Gastroesophageal sphincter (tissue), 4 donors: Measurements from ENCODE around the gene CAMK1D. TPM values are rescaled to one million over a fixed set of nuclear protein-coding genes. Genes with fewer than 3 reads are reported as not detected.

Experiments used
- ATAC-seq: fragments of 150-250 bp; one replicate; pipeline ENCODE4 v1.9.1; 2016; ENCODE audit warnings: mild to moderate bottlenecking, moderate library complexity
- H3K27ac ChIP-seq, 4 donors: fragments of 200-600 bp; sonication (generic) in 3 of 4; 1 replicate in 3 of 4; 2 replicates in 1 of 4; pipeline ENCODE4 v1.5.1; 2016 to 2019
- H3K27me3 ChIP-seq: fragments of 200-600 bp; sonication (generic); one replicate; pipeline ENCODE4 v1.5.1; 2019
- H3K36me3 ChIP-seq, 2 donors: fragments of 200-600 bp; sonication (generic); one replicate each; pipeline ENCODE4 v1.5.1; 2019; ENCODE audit warnings: control low read depth in 1 of 2
- H3K4me1 ChIP-seq, 3 donors: fragments of 200-600 bp; sonication (generic); 1 replicate in 2 of 3; 2 replicates in 1 of 3; pipeline ENCODE4 v1.5.1; 2016 to 2019; ENCODE audit warnings: control low read depth in 2 of 3
- H3K4me3 ChIP-seq, 2 donors: fragments of 200-600 bp; sonication (generic); one replicate each; pipeline ENCODE4 v1.5.1; 2019; ENCODE audit warnings: mild to moderate bottlenecking in 1 of 2, moderate library complexity in 1 of 2
- H3K9me3 ChIP-seq, 3 donors: fragments of 200-600 bp; sonication (generic); one replicate each; pipeline ENCODE4 v1.5.1; 2017 to 2019; ENCODE audit warnings: control low read depth in 2 of 3
- CTCF ChIP-seq, 4 experiments: fragments of 200-600 bp in 2 of 4; fragments of 450-650 bp in 2 of 4; sonication (generic) in 1 of 4; IDR thresholded peaks; one replicate each; pipeline ENCODE4 v1.5.1; 2017 to 2019; ENCODE audit warnings: antibody characterized with exemption in 4 of 4, mild to moderate bottlenecking in 2 of 4, moderate library complexity in 2 of 4
- EP300 ChIP-seq: sonication (generic); formaldehyde crosslinking; IDR thresholded peaks from one replicate; pipeline ENCODE4 v1.6.1; 2017; ENCODE audit warnings: antibody characterized with exemption, mild to moderate bottlenecking
- POLR2A ChIP-seq, 2 donors: fragments of 450-650 bp; IDR thresholded peaks; one replicate each; pipeline ENCODE4 v1.6.1; 2017; ENCODE audit warnings: antibody characterized with exemption in 2 of 2, mild to moderate bottlenecking in 2 of 2, moderate library complexity in 1 of 2
- POLR2AphosphoS5 ChIP-seq: sonication (generic); formaldehyde crosslinking; IDR thresholded peaks from one replicate; pipeline ENCODE4 v1.6.1; 2017; ENCODE audit warnings: antibody characterized with exemption
- WGBS, 2 donors: methylation state at CpG; one replicate each; pipeline ENCODE4 v1.1.5; 2018; ENCODE audit warnings: low coverage in 1 of 2; 5-methylcytosine and 5-hydroxymethylcytosine counted together
- total RNA-seq, 4 donors: library from RNA; depleted of rRNA; stranded (reverse); fragments of >200 nt; gene quantifications; one replicate each; pipeline ENCODE4 v1.1.0, GENCODE V29; 2016

CAMK1D gene
- total RNA-seq, 4 donors from 2014 or later, result 11.6 to 18.3 (median 15.3) TPM

GRCh38 chr10:12750526-12751201 lies 401.3 kb downstream of the CAMK1D start:
- no peak overlapping the region for H3K4me3 ChIP-seq
- H3K36me3 ChIP-seq, result no peaks in the 10 kb centered on the region
- no peaks in the 10 kb centered on the region for H3K27me3 ChIP-seq
- H3K4me1 ChIP-seq, result peaks cover 0 to 6% (median 0%) of the 10 kb centered on the region in 3 donors
- no peaks in the 10 kb centered on the region for H3K9me3 ChIP-seq
- no peak overlapping the region for H3K27ac ChIP-seq
- ATAC-seq, result no peak
- TF ChIP-seq POLR2A (IDR thresholded peaks at IDR 0.05), result no peak
- TF ChIP-seq CTCF (IDR thresholded peaks at IDR 0.05), result no peak
- no peak for TF ChIP-seq EP300
- TF ChIP-seq POLR2AphosphoS5, result no peak
- WGBS, 2 donors, result 93 to 94% methylated on average over 6 to 11 of the region's 11 CpGs

- no peaks in the 10 kb centered on the region for H3K27me3 ChIP-seq
- H3K36me3 ChIP-seq, result no peaks in the 10 kb centered on the region
- WGBS, 2 donors, result 94 to 100% methylated on average over 2 to 5 of the region's 5 CpGs
- ATAC-seq, result no peak
- peak overlapping the region in 1 of 4 donors; percentile 36 for H3K27ac ChIP-seq
- TF ChIP-seq POLR2AphosphoS5, result no peak
- no peak for TF ChIP-seq CTCF (IDR thresholded peaks at IDR 0.05)
- TF ChIP-seq POLR2A (IDR thresholded peaks at IDR 0.05), result no peak
- TF ChIP-seq EP300, result no peak
- no peak overlapping the region for H3K4me3 ChIP-seq
- H3K9me3 ChIP-seq, result no peaks in the 10 kb centered on the region
- H3K4me1 ChIP-seq, result peaks cover 0 to 12% (median 0%) of the 10 kb centered on the region in 3 donors
These were observed 405.7 kb downstream of the CAMK1D start for GRCh38 chr10:12755075-12755474.

GRCh38 chr10:12757351-12757750 lies 408.0 kb downstream of the CAMK1D start:
- Histone ChIP-seq H3K27me3 (no peaks in the 10 kb centered on the region), H3K4me1 (peaks cover 0 to 20% (median 0%) of the 10 kb centered on the region in 3 donors), H3K4me3 (no peak overlapping the region), H3K27ac (no peak overlapping the region), H3K9me3 (no peaks in the 10 kb centered on the region), H3K36me3 (peaks cover 0 to 13% of the 10 kb centered on the region in 2 donors)
- TF ChIP-seq POLR2A (IDR thresholded peaks at IDR 0.05) (no peak), CTCF (IDR thresholded peaks at IDR 0.05) (no peak)
- no peak for ATAC-seq
- 69 to 87% methylated on average over 2 of the region's 2 CpGs for WGBS, 2 donors

- Histone ChIP-seq H3K27me3 (no peaks in the 10 kb centered on the region), H3K9me3 (no peaks in the 10 kb centered on the region), H3K4me1 (peaks cover 0 to 20% (median 0%) of the 10 kb centered on the region in 3 donors), H3K27ac (no peak overlapping the region), H3K4me3 (no peak overlapping the region), H3K36me3 (peaks cover 0 to 19% of the 10 kb centered on the region in 2 donors)
- no peak for TF ChIP-seq POLR2A (IDR thresholded peaks at IDR 0.05)
- no peak for TF ChIP-seq CTCF (IDR thresholded peaks at IDR 0.05)
- no peak for TF ChIP-seq POLR2AphosphoS5
- TF ChIP-seq EP300, result no peak
- WGBS, 2 donors, result 73 to 88% methylated on average over 2 of the region's 2 CpGs
- ATAC-seq, result no peak
These were observed 408.9 kb downstream of the CAMK1D start for GRCh38 chr10:12758271-12758670.

DNA sequence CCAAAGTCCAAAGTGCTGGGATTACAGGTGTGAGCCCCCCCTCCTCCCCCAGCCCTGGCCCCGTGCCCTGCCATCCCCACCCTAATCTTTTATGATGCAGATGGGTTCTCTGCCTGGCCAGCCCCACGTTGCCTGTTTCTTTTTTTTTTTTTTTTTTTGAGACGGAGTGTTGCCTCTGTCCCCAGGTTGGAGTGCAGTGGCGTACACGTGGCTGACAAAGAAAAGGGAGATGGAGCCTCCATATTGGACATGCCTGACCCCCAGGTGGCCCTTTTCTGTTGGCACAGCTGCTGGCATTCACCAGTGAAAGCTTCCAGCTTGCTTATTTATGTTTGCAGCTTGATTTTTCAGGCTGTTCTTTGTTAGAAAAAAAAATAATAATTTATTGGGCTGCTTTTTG lies 416.9 kb downstream of the CAMK1D start:
- H3K4me3 ChIP-seq, result no peak overlapping the region
- H3K27ac ChIP-seq, result no peak overlapping the region
- TF ChIP-seq EP300 (no peak), CTCF (IDR thresholded peaks at IDR 0.05) (no peak), POLR2AphosphoS5 (no peak), POLR2A (IDR thresholded peaks at IDR 0.05) (no peak)
- no peaks in the 10 kb centered on the region for H3K27me3 ChIP-seq
- peaks cover 0 to 34% of the 10 kb centered on the region in 2 donors for H3K36me3 ChIP-seq
- ATAC-seq, result no peak
- whole genome bisulfite sequencing, 2 donors, result no CpG with 5 or more reads among the region's 5 CpGs
- H3K4me1 ChIP-seq, result peaks cover 0 to 1% (median 0%) of the 10 kb centered on the region in 3 donors
- H3K9me3 ChIP-seq, result no peaks in the 10 kb centered on the region
